Measurements from ENCODE around the gene RFFL. TPM values are rescaled to one million over a fixed set of nuclear protein-coding genes. Genes with fewer than 3 reads are reported as not detected.
"Not testable (repeated sequence)": the region's sequence is repeated elsewhere in the genome, so short reads cannot be mapped to it uniquely, and the experiment has no call there.

RFFL gene
- total and polyA plus RNA-seq, 2 donors from 2014 or later: 15.7 to 29.0 TPM

- H3K4me3 ChIP-seq (ENCODE audit: low read length in 3 of 3): no peak overlapping the region
- no peak for DNase-seq
- no peak for TF ChIP-seq CTCF (IDR thresholded peaks at IDR 0.05; ENCODE audit: borderline replicate concordance, extremely low read depth, insufficient read depth)
- no peaks in the 10 kb centered on the region for H3K4me1 ChIP-seq (ENCODE audit: control insufficient read depth in 2 of 3, insufficient read depth in 2 of 3, low read depth in 1 of 3, low read length in 3 of 3)
- H3K36me3 ChIP-seq (ENCODE audit: control insufficient read depth in 2 of 3, insufficient read depth in 3 of 3, low read length in 3 of 3): peaks cover 0 to 6% (median 5%) of the 10 kb centered on the region in 3 donors
- no peak overlapping the region for H3K27ac ChIP-seq (ENCODE audit: low read depth in 2 of 2, low read length in 2 of 2)
- intact Hi-C loops (cut with DNase I): no loop called here
- FAIRE-seq: no peak
- no peak overlapping the region for H3K9ac ChIP-seq (ENCODE audit: low read length in 3 of 3)
- H3K9me3 ChIP-seq (ENCODE audit: control insufficient read depth in 2 of 3, insufficient read depth in 1 of 3, low read length in 3 of 3): no peaks in the 10 kb centered on the region
- H3K27me3 ChIP-seq (ENCODE audit: control insufficient read depth, insufficient read depth, low read length): no peaks in the 10 kb centered on the region
Measured at GRCh38 chr17:35028531-35029262, 34.8 kb downstream of the RFFL start.

GRCh38 chr17:35028097-35028496 lies 35.4 kb downstream of the RFFL start:
- H3K9me3 ChIP-seq (ENCODE audit: control insufficient read depth in 2 of 3, insufficient read depth in 1 of 3, low read length in 3 of 3); FAIRE-seq; DNase-seq; H3K4me3 ChIP-seq (ENCODE audit: low read length in 3 of 3); H3K27ac ChIP-seq (ENCODE audit: low read depth in 2 of 2, low read length in 2 of 2); H3K4me1 ChIP-seq (ENCODE audit: control insufficient read depth in 2 of 3, insufficient read depth in 2 of 3, low read depth in 1 of 3, low read length in 3 of 3); H3K27me3 ChIP-seq (ENCODE audit: control insufficient read depth, insufficient read depth, low read length); H3K9ac ChIP-seq (ENCODE audit: low read length in 3 of 3); H3K36me3 ChIP-seq (ENCODE audit: control insufficient read depth in 2 of 3, insufficient read depth in 3 of 3, low read length in 3 of 3); intact Hi-C loops (cut with DNase I): not testable (repeated sequence)

GRCh38 chr17:35025541-35025940 lies 38.0 kb downstream of the RFFL start:
- Histone ChIP-seq H3K27ac (ENCODE audit: low read depth in 2 of 2, low read length in 2 of 2) (no peak overlapping the region), H3K9ac (ENCODE audit: low read length in 3 of 3) (no peak overlapping the region)
- no peak for FAIRE-seq

More at GRCh38 chr17:35025541-35025940, 38.0 kb downstream of the RFFL start:
- no peak for TF ChIP-seq CTCF (IDR thresholded peaks at IDR 0.05; ENCODE audit: borderline replicate concordance, extremely low read depth, insufficient read depth)
- H3K4me1 ChIP-seq (ENCODE audit: control insufficient read depth in 2 of 3, insufficient read depth in 2 of 3, low read depth in 1 of 3, low read length in 3 of 3): peaks cover 0 to 7% (median 4%) of the 10 kb centered on the region in 3 donors
- peaks cover 0 to 11% (median 6%) of the 10 kb centered on the region in 3 donors for H3K36me3 ChIP-seq (ENCODE audit: control insufficient read depth in 2 of 3, insufficient read depth in 3 of 3, low read length in 3 of 3)
- intact Hi-C loops (cut with DNase I): no loop called here
- H3K4me3 ChIP-seq (ENCODE audit: low read length in 3 of 3): no peak overlapping the region
- DNase-seq: no peak
- H3K9me3 ChIP-seq (ENCODE audit: control insufficient read depth in 2 of 3, insufficient read depth in 1 of 3, low read length in 3 of 3): no peaks in the 10 kb centered on the region
- no peaks in the 10 kb centered on the region for H3K27me3 ChIP-seq (ENCODE audit: control insufficient read depth, insufficient read depth, low read length)
